Measurements from ENCODE around the gene DUSP28.

Gene DUSP28

DNA sequence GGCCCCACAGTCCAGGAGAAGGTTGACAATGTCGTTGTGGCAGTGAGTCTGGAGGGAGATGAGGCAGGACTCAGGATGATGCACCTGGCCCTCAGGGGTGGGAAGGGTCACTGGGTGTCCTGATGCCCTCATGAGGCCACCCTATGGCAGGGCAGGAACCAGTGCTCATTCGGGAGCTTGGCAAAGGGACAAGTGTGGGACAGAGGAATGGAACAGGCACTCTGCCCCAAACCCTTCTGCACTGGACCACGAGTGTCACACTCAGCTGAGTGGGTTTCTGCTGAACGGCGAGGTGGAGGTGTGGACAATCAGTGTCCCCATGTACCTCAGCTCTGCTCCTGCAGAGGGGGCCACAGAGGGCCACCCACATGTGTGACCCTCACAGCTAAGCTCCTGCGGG, 34.4 kb upstream of the DUSP28 start:
- H3K79me2 ChIP-seq (ENCODE audit: insufficient read depth, low read length): no peaks in the 10 kb centered on the region
- H3K36me3 ChIP-seq (ENCODE audit: insufficient read depth, low read length): peaks cover 65% of the 10 kb centered on the region
- H3K4me1 ChIP-seq (ENCODE audit: insufficient read depth, low read length, severe bottlenecking): no peaks in the 10 kb centered on the region
- H4K20me1 ChIP-seq (ENCODE audit: insufficient read depth, low read length): no peaks in the 10 kb centered on the region
- no peak overlapping the region for H3K27ac ChIP-seq (ENCODE audit: low read depth, low read length, poor library complexity, severe bottlenecking)
- no peaks in the 10 kb centered on the region for H3F3A ChIP-seq (ENCODE audit: insufficient read depth, low read length)
- no peak overlapping the region for H2AFZ ChIP-seq (ENCODE audit: low read length)
- H3K9me2 ChIP-seq (ENCODE audit: low read depth, low read length): no peaks in the 10 kb centered on the region
- peaks cover 7% of the 10 kb centered on the region; the same call in 1 of the 2 replicates for H3K9me3 ChIP-seq (ENCODE audit: low read length)
- H3K27me3 ChIP-seq (ENCODE audit: insufficient read depth, low read length): no peaks in the 10 kb centered on the region
- H3K9ac ChIP-seq (ENCODE audit: low read length): no peak overlapping the region
- H3K4me3 ChIP-seq (ENCODE audit: low read depth, low read length, poor library complexity, severe bottlenecking): no peak overlapping the region
- TF ChIP-seq, protein P1, sequence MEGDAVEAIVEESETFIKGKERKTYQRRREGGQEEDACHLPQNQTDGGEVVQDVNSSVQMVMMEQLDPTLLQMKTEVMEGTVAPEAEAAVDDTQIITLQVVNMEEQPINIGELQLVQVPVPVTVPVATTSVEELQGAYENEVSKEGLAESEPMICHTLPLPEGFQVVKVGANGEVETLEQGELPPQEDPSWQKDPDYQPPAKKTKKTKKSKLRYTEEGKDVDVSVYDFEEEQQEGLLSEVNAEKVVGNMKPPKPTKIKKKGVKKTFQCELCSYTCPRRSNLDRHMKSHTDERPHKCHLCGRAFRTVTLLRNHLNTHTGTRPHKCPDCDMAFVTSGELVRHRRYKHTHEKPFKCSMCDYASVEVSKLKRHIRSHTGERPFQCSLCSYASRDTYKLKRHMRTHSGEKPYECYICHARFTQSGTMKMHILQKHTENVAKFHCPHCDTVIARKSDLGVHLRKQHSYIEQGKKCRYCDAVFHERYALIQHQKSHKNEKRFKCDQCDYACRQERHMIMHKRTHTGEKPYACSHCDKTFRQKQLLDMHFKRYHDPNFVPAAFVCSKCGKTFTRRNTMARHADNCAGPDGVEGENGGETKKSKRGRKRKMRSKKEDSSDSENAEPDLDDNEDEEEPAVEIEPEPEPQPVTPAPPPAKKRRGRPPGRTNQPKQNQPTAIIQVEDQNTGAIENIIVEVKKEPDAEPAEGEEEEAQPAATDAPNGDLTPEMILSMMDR (IDR thresholded peaks at IDR 0.05; ENCODE audit: low read length): no peak
- TF ChIP-seq EZH2 (IDR thresholded peaks at IDR 0.05; ENCODE audit: borderline replicate concordance, low read length): no peak
- H3K4me2 ChIP-seq (ENCODE audit: low read length): no peak overlapping the region

DNA sequence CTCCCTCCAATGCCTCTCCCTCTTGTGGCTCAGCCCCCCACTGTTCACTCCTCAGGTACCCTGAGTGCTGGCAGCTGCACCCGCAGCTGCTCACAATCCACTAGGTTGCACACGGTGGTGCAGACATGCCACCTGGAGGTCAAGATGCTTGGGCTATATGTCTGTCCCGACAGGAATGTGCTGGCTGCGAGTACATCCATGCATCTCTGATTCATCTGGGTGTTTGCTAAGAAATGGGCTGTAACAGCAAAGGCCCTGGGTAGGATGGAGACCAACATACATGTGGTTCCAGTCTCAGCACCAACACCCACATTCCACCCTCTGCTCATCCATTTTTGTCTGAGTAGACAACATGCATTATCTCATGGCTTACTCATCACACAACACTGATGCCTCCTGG, 33.6 kb upstream of the DUSP28 start:
- peaks cover 11% of the 10 kb centered on the region; the same call in 1 of the 2 replicates for H3K9me3 ChIP-seq (ENCODE audit: low read length)
- no peaks in the 10 kb centered on the region for H3F3A ChIP-seq (ENCODE audit: insufficient read depth, low read length)
- TF ChIP-seq EZH2 (IDR thresholded peaks at IDR 0.05; ENCODE audit: borderline replicate concordance, low read length): no peak
- TF ChIP-seq, protein P1 (IDR thresholded peaks at IDR 0.05; ENCODE audit: low read length): no peak

DNA sequence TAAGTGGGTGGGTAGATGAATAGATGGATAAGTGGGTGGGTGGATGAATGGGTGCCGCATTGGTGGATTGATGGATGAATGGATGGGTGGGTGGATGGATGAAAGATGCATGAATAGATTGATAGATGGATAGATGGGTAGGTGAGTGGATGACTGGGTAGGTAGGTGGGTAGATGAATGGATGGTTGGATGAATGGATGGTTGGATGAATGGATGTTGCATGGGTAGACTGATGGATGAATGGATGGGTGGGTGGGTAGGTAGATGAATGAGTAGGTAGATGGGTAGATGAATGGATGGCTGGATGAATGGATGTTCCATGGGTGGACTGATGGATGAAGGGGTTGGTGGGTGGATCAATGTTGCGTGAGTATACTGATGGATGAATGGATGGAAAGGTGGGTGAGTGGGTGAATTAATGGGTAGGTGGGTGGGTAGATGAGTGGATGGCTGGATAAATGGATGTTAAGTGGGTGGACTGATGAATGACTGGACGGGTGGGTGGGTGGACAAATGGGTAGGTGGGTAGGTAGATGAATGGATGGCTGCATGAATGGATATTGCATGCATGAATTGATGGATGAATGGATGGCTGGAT, 32.9 kb upstream of the DUSP28 start:
- Histone ChIP-seq H3K9me2 (ENCODE audit: low read depth, low read length) (no peaks in the 10 kb centered on the region), H3K4me1 (ENCODE audit: insufficient read depth, low read length, severe bottlenecking) (no peaks in the 10 kb centered on the region), H4K20me1 (ENCODE audit: insufficient read depth, low read length) (no peaks in the 10 kb centered on the region), H3K79me2 (ENCODE audit: insufficient read depth, low read length) (no peaks in the 10 kb centered on the region), H3K27me3 (ENCODE audit: insufficient read depth, low read length) (no peaks in the 10 kb centered on the region), H3K36me3 (ENCODE audit: insufficient read depth, low read length) (peaks cover 71% of the 10 kb centered on the region), H2AFZ (ENCODE audit: low read length) (no peak overlapping the region), H3K4me2 (ENCODE audit: low read length) (no peak overlapping the region), H3K9ac (ENCODE audit: low read length) (no peak overlapping the region), H3K27ac (ENCODE audit: low read depth, low read length, poor library complexity, severe bottlenecking) (no peak overlapping the region), H3K9me3 (ENCODE audit: low read length) (peaks cover 18% of the 10 kb centered on the region), H3F3A (ENCODE audit: insufficient read depth, low read length) (no peaks in the 10 kb centered on the region), H3K4me3 (ENCODE audit: low read depth, low read length, poor library complexity, severe bottlenecking) (no peak overlapping the region)
- TF ChIP-seq EZH2 (IDR thresholded peaks at IDR 0.05; ENCODE audit: borderline replicate concordance, low read length): no peak
- TF ChIP-seq, protein P1 (IDR thresholded peaks at IDR 0.05; ENCODE audit: low read length): no peak

More for the DNA sequence above, 33.6 kb upstream of the DUSP28 start:
- Histone ChIP-seq H3K79me2 (ENCODE audit: insufficient read depth, low read length) (no peaks in the 10 kb centered on the region), H4K20me1 (ENCODE audit: insufficient read depth, low read length) (no peaks in the 10 kb centered on the region), H3K27me3 (ENCODE audit: insufficient read depth, low read length) (no peaks in the 10 kb centered on the region), H2AFZ (ENCODE audit: low read length) (no peak overlapping the region), H3K36me3 (ENCODE audit: insufficient read depth, low read length) (peaks cover 71% of the 10 kb centered on the region), H3K4me2 (ENCODE audit: low read length) (no peak overlapping the region), H3K4me3 (ENCODE audit: low read depth, low read length, poor library complexity, severe bottlenecking) (no peak overlapping the region), H3K9ac (ENCODE audit: low read length) (no peak overlapping the region), H3K4me1 (ENCODE audit: insufficient read depth, low read length, severe bottlenecking) (no peaks in the 10 kb centered on the region), H3K9me2 (ENCODE audit: low read depth, low read length) (no peaks in the 10 kb centered on the region), H3K27ac (ENCODE audit: low read depth, low read length, poor library complexity, severe bottlenecking) (no peak overlapping the region)

Measured in OCI-LY1 (cell line).